ENCODE measurements around the gene NFIX. TPM values are rescaled to one million over a fixed set of nuclear protein-coding genes. Genes with fewer than 3 reads are reported as not detected.

Gene NFIX
- total and polyA plus RNA-seq, 12 donors, result 1.3 to 72.8 (median 28.6) TPM

- Histone ChIP-seq H3K27me3 (no peaks in the 10 kb centered on the region), H3K27ac (no peak overlapping the region), H3K9me3 (replicated peaks in 1 of 3) (no peaks in the 10 kb centered on the region), H3K4me1 (replicated peaks in 1 of 2) (no peaks in the 10 kb centered on the region), H3K36me3 (replicated peaks in 1 of 2) (peaks cover 0 to 6% of the 10 kb centered on the region in 2 donors), H3K4me3 (no peak overlapping the region)
- DNase-seq, result no peak
- TF ChIP-seq, protein P1, sequence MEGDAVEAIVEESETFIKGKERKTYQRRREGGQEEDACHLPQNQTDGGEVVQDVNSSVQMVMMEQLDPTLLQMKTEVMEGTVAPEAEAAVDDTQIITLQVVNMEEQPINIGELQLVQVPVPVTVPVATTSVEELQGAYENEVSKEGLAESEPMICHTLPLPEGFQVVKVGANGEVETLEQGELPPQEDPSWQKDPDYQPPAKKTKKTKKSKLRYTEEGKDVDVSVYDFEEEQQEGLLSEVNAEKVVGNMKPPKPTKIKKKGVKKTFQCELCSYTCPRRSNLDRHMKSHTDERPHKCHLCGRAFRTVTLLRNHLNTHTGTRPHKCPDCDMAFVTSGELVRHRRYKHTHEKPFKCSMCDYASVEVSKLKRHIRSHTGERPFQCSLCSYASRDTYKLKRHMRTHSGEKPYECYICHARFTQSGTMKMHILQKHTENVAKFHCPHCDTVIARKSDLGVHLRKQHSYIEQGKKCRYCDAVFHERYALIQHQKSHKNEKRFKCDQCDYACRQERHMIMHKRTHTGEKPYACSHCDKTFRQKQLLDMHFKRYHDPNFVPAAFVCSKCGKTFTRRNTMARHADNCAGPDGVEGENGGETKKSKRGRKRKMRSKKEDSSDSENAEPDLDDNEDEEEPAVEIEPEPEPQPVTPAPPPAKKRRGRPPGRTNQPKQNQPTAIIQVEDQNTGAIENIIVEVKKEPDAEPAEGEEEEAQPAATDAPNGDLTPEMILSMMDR (IDR thresholded peaks at IDR 0.05), result no peak
- TF ChIP-seq POLR2A (IDR thresholded peaks at IDR 0.05), result no peak
- intact Hi-C loops (cut with DNase I), result no loop called here
- WGBS, 4 donors, result 86 to 91% (median 87%) methylated on average over 4 of the region's 4 CpGs
Observed at GRCh38 chr19:13074378-13074777, 79.1 kb downstream of the NFIX start.

GRCh38 chr19:13076320-13076719, 81.0 kb downstream of the NFIX start:
- DNase-seq, result no peak
- no peak for TF ChIP-seq POLR2A (IDR thresholded peaks at IDR 0.05)
- TF ChIP-seq, protein P1 (IDR thresholded peaks at IDR 0.05), result no peak
- H3K27me3 ChIP-seq, result no peaks in the 10 kb centered on the region
- H3K27ac ChIP-seq, result no peak overlapping the region
- intact Hi-C loops (cut with DNase I), result no loop called here
- 77 to 90% (median 84%) methylated on average over 6 to 8 of the region's 8 CpGs for WGBS, 4 donors
- H3K4me1 ChIP-seq (replicated peaks in 1 of 2), result no peaks in the 10 kb centered on the region
- no peaks in the 10 kb centered on the region for H3K9me3 ChIP-seq (replicated peaks in 1 of 3)
- no peak overlapping the region for H3K4me3 ChIP-seq
- peaks cover 0 to 6% of the 10 kb centered on the region in 2 donors for H3K36me3 ChIP-seq (replicated peaks in 1 of 2)

GRCh38 chr19:13076787-13077186, 81.5 kb downstream of the NFIX start:
- 71 to 82% methylated on average over 6 of the region's 6 CpGs; no CpG with 5 or more reads in 2 of the 4 donors for WGBS, 4 donors
- no peak for TF ChIP-seq POLR2A (IDR thresholded peaks at IDR 0.05)
- TF ChIP-seq, protein P1 (IDR thresholded peaks at IDR 0.05), result no peak
- no peaks in the 10 kb centered on the region for H3K27me3 ChIP-seq
- no peak overlapping the region for H3K4me3 ChIP-seq
- intact Hi-C loops (cut with DNase I), result no loop called here
- no peak for DNase-seq
- no peaks in the 10 kb centered on the region for H3K4me1 ChIP-seq (replicated peaks in 1 of 2)
- H3K36me3 ChIP-seq (replicated peaks in 1 of 2), result peaks cover 0 to 6% of the 10 kb centered on the region in 2 donors
- no peaks in the 10 kb centered on the region for H3K9me3 ChIP-seq (replicated peaks in 1 of 3)
- no peak overlapping the region for H3K27ac ChIP-seq

GRCh38 chr19:13077240-13077639, 82.0 kb downstream of the NFIX start:
- H3K4me1 ChIP-seq (replicated peaks in 1 of 2), result no peaks in the 10 kb centered on the region
- intact Hi-C loops (cut with DNase I), result no loop called here
- no peak for DNase-seq

More at GRCh38 chr19:13077240-13077639, 82.0 kb downstream of the NFIX start:
- Histone ChIP-seq H3K9me3 (replicated peaks in 1 of 3) (no peaks in the 10 kb centered on the region), H3K27ac (no peak overlapping the region), H3K27me3 (no peaks in the 10 kb centered on the region), H3K36me3 (replicated peaks in 1 of 2) (peaks cover 0 to 6% of the 10 kb centered on the region in 2 donors), H3K4me3 (no peak overlapping the region)
- 65 to 81% (median 75%) methylated on average over 10 to 11 of the region's 11 CpGs for WGBS, 4 donors
- TF ChIP-seq POLR2A (IDR thresholded peaks at IDR 0.05), result no peak
- TF ChIP-seq, protein P1 (IDR thresholded peaks at IDR 0.05), result no peak

All from adrenal gland (tissue), 12 donors.